HAP-1 (cell line): ENCODE data around the gene AEBP2.

Experiments
- DNase-seq, 2 experiments: peaks; one replicate each; pipeline ENCODE4 v3.0.0-alpha.2; 2016 to 2020; ENCODE audit warnings: low spot score in 2 of 2
- H3K27me3 ChIP-seq: fragments of 250-450 bp; sonication (Bioruptor Pico); 2 replicates; pipeline ENCODE4 v1.5.1; 2020; ENCODE audit warnings: low read depth, mild to moderate bottlenecking, moderate library complexity
- H3K36me3 ChIP-seq: fragments of 250-450 bp; sonication (Bioruptor Pico); replicated peaks from 2 replicates; pipeline ENCODE4 v1.5.1; 2020; ENCODE audit warnings: mild to moderate bottlenecking
- H3K4me1 ChIP-seq: fragments of 250-450 bp; sonication (Bioruptor Pico); 2 replicates; pipeline ENCODE4 v1.5.1; 2020; ENCODE audit warnings: mild to moderate bottlenecking
- H3K4me3 ChIP-seq: fragments of 250-450 bp; sonication (Bioruptor Pico); 2 replicates; pipeline ENCODE4 v1.5.1; 2020; ENCODE audit warnings: mild to moderate bottlenecking, moderate library complexity
- H3K9me3 ChIP-seq: fragments of 250-450 bp; sonication (Bioruptor Pico); 2 replicates; pipeline ENCODE4 v1.5.1; 2020; ENCODE audit warnings: mild to moderate bottlenecking, moderate library complexity
- in situ Hi-C: fragments of 300-500 bp; cut with MboI; formaldehyde crosslinking; loops from 3 replicates; pipeline ENCODE4 v1.14.3; 2020; ENCODE audit warnings: low sequenced_read_pairs, inconsistent platforms, mixed read lengths

AEBP2 gene

DNA sequence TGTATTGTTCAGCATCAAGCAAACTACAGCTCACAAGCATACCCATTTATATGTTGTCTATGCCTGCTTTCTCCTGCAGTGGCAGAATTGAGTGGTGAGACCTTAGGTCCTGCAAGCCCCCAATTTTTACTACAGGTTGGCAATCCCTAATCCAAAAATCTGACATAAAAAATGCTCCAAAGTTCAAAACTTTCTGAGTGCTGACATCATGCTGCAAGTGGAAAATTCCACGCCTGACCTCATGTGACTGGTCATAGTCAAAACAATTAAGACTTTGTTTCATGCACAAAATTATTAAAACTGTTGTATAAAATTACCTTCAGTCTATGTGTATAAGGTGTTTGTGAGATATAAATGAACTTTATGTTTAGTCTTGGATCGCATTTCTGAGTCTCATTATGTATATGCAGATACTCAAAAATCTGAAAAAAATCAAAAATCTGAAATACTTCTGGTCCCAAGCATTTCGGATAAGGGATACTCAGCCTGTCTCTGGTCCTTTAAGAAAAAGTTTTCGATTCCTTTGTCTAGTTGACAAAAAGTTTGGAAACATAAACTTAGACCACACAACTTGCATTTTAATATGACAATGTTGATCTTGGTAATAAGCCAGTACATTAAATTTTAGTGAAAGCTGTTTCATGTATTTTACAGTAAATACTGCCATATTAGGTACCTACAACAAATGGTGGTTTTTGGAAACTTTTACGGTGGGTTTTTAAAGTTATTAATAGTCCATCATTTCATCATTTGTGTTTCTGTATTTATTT lies 81.5 kb downstream of the AEBP2 start:
- no peak for DNase-seq
- no peaks in the 10 kb centered on the region for H3K9me3 ChIP-seq
- no peaks in the 10 kb centered on the region for H3K4me1 ChIP-seq
- peaks cover 34% of the 10 kb centered on the region for H3K36me3 ChIP-seq
- H3K4me3 ChIP-seq: no peak overlapping the region
- in situ Hi-C loops: no loop called here
- H3K27me3 ChIP-seq: no peaks in the 10 kb centered on the region

DNA sequence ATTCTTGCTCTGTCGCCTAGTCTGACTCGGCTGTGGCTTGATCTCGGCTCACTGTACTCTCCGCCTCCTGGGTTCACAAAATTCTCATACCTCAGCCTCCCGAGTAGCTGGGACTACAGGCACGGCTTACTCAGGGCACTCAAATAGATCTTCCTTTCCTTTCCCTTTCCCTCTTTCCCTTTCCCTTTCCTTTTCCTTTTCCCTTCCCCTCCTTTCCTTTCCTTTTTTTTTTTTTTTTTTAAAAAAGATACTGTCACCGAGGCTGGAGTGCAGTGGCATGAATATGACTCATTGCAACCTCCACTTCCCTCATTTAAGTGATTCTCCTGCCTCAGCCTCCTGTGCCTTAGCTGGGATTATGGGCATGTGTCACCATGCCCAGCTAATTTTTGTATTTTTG lies 86.0 kb downstream of the AEBP2 start:
- no peak overlapping the region for H3K4me3 ChIP-seq
- no peaks in the 10 kb centered on the region for H3K4me1 ChIP-seq
- in situ Hi-C loops: no loop called here
- H3K27me3 ChIP-seq: no peaks in the 10 kb centered on the region
- H3K36me3 ChIP-seq: peaks cover 4% of the 10 kb centered on the region
- DNase-seq: no peak
- H3K9me3 ChIP-seq: no peaks in the 10 kb centered on the region

DNA sequence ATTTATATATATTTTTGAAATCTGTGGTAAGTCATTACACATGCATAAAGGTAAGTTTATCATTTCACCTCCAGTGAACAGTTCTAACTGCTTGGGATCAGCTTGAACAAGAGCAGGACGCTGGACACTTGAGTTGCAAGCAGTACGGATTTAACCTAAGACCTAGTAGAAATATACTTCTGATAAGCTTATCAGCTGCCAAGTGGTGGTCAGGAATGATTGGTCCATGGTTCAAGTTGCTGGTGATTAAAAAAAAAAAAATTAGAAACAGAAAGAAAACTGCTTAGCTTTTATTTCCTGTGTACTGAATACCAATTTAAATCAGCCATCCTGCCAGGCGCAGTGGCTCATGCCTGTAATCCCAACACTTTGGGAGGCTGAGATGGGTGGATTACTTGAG lies 88.6 kb downstream of the AEBP2 start:
- Histone ChIP-seq H3K9me3 (no peaks in the 10 kb centered on the region), H3K27me3 (no peaks in the 10 kb centered on the region), H3K4me1 (no peaks in the 10 kb centered on the region), H3K36me3 (no peaks in the 10 kb centered on the region; the same call in 1 of the 2 replicates), H3K4me3 (no peak overlapping the region)
- in situ Hi-C loops: no loop called here
- DNase-seq: no peak

DNA sequence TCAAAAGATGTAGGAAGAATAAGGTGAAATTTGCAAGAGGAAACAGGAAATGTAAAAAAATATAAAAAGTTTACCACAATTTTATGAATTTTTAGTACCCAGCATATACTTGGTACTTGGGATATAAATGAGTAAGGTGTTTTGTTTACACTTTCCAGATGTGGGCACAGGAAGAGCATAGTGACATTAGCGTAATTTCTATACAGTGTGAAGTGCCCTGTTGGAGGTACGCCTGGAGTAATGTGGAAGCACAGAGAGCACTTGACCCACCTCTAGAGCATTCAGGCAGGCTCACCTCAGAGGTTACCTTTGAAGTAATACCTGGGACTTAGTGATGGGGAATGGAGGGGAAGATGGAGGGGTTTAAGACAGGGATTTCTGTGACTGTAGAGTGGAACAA lies 89.5 kb downstream of the AEBP2 start:
- no peaks in the 10 kb centered on the region for H3K36me3 ChIP-seq
- no peak overlapping the region for H3K4me3 ChIP-seq
- no peaks in the 10 kb centered on the region for H3K4me1 ChIP-seq
- in situ Hi-C loops: no loop called here
- DNase-seq: no peak
- H3K27me3 ChIP-seq: no peaks in the 10 kb centered on the region
- no peaks in the 10 kb centered on the region for H3K9me3 ChIP-seq

DNA sequence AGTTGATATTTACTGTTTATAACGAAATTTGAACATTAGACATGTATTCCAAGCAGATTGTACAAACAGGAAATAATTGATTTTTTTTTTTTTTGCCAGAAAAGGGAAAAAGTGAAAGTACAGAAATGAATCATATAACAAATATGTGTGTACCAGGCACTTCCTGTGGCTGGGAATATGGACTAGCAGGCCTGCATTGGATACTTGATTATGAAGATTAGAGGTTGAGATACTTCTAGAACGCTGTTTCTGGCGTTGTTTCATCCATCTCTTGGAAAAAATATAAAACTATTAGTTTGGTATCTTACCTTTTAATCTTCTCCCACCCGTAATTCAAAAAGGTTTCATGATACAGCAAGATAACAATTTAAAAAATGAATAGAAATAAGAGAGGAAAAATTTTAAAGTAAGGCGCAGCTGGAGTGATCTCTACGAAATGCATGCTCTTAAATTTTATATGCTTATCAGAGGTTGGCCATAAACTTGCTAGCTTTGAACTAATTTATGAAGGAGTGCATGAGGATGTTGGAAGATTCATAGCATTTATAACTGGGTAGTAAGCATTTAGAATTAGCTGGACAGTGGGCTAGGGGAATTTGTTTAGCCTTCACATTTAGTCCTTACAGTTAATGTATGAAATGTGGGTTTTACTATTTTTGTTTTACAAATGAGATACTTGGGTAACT lies 90.8 kb downstream of the AEBP2 start:
- in situ Hi-C loops: no loop called here
- no peaks in the 10 kb centered on the region for H3K27me3 ChIP-seq
- H3K36me3 ChIP-seq: no peaks in the 10 kb centered on the region
- no peak overlapping the region for H3K4me3 ChIP-seq
- H3K9me3 ChIP-seq: no peaks in the 10 kb centered on the region
- DNase-seq: no peak
- no peaks in the 10 kb centered on the region for H3K4me1 ChIP-seq

DNA sequence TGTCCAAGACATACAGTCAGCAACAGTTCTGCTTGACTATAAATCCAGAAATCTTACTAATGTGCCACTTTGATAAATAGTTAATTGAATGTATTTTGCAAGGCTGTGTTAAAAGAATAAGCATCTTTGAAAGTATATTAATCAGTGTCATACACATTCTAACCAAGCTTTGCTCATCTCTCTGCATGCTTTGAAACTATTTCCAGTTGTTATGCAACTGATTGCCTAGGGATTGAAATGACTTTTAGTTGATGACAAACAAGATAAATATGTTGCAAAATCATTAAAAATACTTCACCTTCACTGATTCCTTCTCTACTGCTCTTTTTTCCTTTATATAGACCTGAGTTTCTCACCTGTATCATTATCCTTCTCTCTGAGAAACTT lies 91.3 kb downstream of the AEBP2 start:
- no peak for DNase-seq
- no peaks in the 10 kb centered on the region for H3K4me1 ChIP-seq
- no peak overlapping the region for H3K4me3 ChIP-seq
- no peaks in the 10 kb centered on the region for H3K27me3 ChIP-seq
- no peaks in the 10 kb centered on the region for H3K36me3 ChIP-seq
- in situ Hi-C loops: no loop called here
- no peaks in the 10 kb centered on the region for H3K9me3 ChIP-seq

DNA sequence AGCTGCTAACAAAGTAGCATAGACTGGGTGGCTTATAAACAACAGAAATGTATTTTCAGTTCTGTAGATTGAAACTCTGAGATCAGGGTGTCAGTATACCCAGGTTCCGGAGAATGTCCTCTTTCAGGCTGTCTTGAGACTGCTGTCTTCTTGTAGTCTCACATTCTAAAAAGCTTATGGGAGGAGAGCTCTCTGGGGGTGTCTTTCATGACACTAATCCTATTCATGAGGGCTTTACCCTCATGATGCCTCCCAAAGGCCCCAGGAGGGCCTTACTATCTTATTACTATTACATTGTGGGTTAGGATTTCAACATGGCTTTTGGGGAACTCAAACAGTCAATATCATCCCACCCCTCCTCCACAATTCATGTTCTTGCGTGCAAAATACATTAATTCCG lies 94.3 kb downstream of the AEBP2 start:
- no peaks in the 10 kb centered on the region for H3K4me1 ChIP-seq
- no peak overlapping the region for H3K4me3 ChIP-seq
- H3K27me3 ChIP-seq: no peaks in the 10 kb centered on the region
- in situ Hi-C loops: no loop called here
- H3K36me3 ChIP-seq: no peaks in the 10 kb centered on the region
- no peak for DNase-seq
- no peaks in the 10 kb centered on the region for H3K9me3 ChIP-seq

DNA sequence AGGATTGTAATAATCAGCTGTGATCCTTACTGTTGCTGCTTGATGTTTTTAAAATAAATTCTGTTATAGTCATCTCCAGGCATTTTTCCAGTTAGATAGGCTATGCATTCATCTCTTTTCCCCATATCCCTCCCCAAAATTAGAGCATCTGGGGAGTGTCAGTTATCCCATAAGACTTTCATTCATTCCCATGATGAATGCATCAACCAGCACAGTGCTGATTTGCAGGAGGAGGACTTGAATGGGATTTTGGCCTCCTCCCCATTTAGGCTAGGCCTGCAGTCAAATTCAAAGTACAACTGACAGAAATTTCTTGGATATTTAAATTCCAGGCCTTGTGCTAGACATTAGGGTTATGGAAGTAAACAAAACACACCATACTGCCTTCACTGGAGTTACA lies 99.8 kb downstream of the AEBP2 start:
- in situ Hi-C loops: no loop called here
- DNase-seq: no peak

DNA sequence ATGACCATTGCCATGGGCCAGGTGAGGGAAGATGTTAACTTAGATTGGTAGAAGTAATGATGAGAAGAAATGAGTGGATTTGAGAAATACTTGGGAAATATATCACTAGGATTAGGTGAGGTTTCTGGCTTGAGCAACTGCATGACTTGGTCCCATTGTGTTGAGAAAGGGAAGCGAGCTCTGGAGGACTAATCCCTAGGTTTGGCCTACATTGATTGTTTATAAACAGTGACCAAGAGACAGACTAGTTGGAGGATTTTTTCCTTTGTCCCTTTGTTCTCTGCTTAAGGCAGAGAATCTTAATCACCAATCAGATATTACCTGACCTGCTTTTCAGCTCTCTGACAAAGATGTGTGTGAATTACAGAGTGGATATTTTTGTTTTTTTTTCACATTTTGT lies 100.5 kb downstream of the AEBP2 start:
- Histone ChIP-seq H3K36me3 (no peaks in the 10 kb centered on the region), H3K4me1 (peaks cover 9% of the 10 kb centered on the region), H3K9me3 (no peaks in the 10 kb centered on the region), H3K4me3 (no peak overlapping the region), H3K27me3 (no peaks in the 10 kb centered on the region)
- DNase-seq: peak; percentile 44 to 64
- in situ Hi-C loops: no loop called here

More for the DNA sequence above, 99.8 kb downstream of the AEBP2 start:
- Histone ChIP-seq H3K4me3 (no peak overlapping the region), H3K36me3 (no peaks in the 10 kb centered on the region), H3K27me3 (no peaks in the 10 kb centered on the region), H3K9me3 (no peaks in the 10 kb centered on the region), H3K4me1 (peaks cover 9% of the 10 kb centered on the region)

DNA sequence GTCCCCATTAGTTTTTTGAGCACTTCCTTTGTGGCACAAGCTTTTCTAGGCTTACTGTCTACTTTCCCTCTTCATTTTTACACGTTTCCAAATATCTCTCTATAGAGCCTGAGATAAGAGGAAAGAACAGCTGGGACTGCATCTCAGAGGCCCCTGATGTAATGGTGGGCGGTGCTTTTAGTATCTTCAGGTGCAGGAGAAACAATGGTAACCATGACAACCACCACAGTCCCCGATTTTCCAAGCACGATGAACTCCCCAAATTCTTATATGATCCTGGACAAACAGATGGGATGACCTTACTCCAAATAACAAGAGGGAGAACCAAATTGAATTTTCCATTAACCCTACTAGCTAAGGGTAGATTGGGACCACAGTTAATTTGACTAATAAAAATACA lies 103.3 kb downstream of the AEBP2 start:
- in situ Hi-C loops: no loop called here
- DNase-seq: no peak
- Histone ChIP-seq H3K27me3 (no peaks in the 10 kb centered on the region), H3K4me3 (no peak overlapping the region), H3K36me3 (no peaks in the 10 kb centered on the region), H3K4me1 (peaks cover 17% of the 10 kb centered on the region), H3K9me3 (no peaks in the 10 kb centered on the region)

DNA sequence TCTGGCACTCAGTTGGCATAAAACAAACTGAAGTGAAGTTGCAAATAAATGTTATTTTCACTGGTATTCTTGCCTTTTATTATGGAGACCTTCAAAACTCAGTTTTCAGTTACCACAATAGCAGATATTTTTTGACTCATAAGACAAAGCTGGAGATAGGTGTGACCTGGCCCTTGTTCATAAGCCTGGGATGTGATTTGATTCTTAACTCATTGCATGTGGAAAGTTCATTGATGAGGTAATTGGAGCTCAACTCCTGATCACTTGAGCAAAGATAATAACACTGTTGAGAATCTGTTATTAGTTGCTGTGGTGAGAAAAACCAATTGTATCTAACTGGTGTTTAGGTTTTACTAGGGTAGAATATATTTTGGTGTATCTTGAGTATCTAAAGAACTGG lies 105.1 kb downstream of the AEBP2 start:
- no peak overlapping the region for H3K4me3 ChIP-seq
- H3K27me3 ChIP-seq: no peaks in the 10 kb centered on the region
- no peaks in the 10 kb centered on the region for H3K9me3 ChIP-seq
- H3K36me3 ChIP-seq: no peaks in the 10 kb centered on the region
- H3K4me1 ChIP-seq: peaks cover 18% of the 10 kb centered on the region
- in situ Hi-C loops: no loop called here
- DNase-seq: no peak

DNA sequence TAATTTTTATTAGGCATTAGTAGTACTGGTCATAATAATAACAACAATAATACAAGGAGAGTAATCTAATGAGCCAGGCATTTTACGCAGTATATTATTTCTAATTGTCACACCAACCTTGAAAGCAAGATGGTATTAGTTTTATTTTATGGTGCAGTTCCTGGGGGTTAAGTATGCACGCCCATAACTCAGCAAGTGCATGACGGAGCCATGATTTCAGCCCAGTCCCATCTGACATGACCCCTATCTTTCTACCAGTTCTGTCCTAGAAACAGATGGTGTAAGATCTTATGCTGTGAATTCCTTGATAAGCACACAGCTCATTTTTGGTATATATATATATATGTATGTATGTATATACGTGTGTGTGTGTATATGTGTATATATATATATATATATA lies 106.0 kb downstream of the AEBP2 start:
- in situ Hi-C loops: no loop called here
- no peak for DNase-seq
- Histone ChIP-seq H3K36me3 (no peaks in the 10 kb centered on the region), H3K4me1 (peaks cover 10% of the 10 kb centered on the region), H3K4me3 (no peak overlapping the region), H3K27me3 (no peaks in the 10 kb centered on the region), H3K9me3 (no peaks in the 10 kb centered on the region)

DNA sequence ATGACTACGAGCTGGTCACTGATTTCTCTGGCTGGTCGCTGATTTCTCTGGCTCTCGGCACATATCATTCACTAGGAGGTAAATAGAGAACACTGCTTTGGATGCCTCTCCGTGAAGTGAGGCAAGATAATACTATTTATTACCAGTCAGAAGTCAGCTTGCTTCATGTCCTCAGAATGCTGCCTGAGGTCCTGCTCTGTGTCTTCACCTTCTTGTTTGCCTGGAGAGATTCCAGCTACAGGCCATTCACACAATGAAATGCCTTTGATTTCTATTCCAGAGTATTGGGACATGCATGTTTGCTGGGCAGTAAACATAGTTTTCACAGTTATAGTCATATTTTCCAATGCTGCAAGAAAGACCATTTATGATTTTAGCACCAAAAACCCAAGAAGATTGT lies 106.7 kb downstream of the AEBP2 start:
- DNase-seq: no peak
- in situ Hi-C loops: no loop called here
- Histone ChIP-seq H3K9me3 (no peaks in the 10 kb centered on the region), H3K4me3 (no peak overlapping the region), H3K27me3 (no peaks in the 10 kb centered on the region), H3K4me1 (peaks cover 10% of the 10 kb centered on the region), H3K36me3 (no peaks in the 10 kb centered on the region)

DNA sequence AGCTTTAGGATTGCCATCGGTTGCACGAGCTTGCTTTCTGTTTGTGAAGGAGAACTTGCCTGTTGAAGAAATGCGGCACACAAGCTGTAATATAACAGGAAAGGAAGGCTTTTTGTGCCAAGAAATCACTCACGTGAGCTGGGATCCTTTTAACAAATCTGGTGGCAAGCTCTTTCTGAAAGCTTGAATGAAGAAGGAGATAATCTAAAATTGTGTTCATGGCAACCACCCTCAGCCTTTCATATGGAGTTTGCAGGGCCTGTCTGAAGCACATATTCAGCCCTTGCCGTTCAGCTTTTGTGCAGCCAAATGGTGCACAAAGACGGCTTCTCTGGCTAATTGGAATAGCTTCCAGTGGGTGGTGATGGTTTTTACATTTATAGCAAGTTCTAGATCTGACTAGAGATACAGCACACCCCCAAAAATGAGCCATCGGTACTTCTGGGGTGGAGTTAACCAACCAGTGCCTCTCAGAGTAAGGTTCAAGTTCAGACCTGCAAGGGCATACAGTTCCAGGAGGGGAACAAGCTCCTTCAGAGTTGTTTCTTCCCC lies 107.4 kb downstream of the AEBP2 start:
- H3K4me1 ChIP-seq: peaks cover 10% of the 10 kb centered on the region
- H3K36me3 ChIP-seq: no peaks in the 10 kb centered on the region
- H3K4me3 ChIP-seq: no peak overlapping the region
- in situ Hi-C loops: no loop called here
- peak in 1 of 2 experiments; percentile 42 for DNase-seq
- no peaks in the 10 kb centered on the region for H3K27me3 ChIP-seq
- no peaks in the 10 kb centered on the region for H3K9me3 ChIP-seq
